ENCODE results near the gene PRM1. TPM values are rescaled to one million over a fixed set of nuclear protein-coding genes. Genes with fewer than 3 reads are reported as not detected.

Gene PRM1
- total RNA-seq, 1 donor from 2014 or later = not detected

GRCh38 chr16:11306997-11307638 lies 26.0 kb upstream of the PRM1 start:
- Mint-ChIP-seq H3K27me3 (ENCODE audit: low read depth) (no peaks in the 10 kb centered on the region), H3K4me1 (peaks cover 24% of the 10 kb centered on the region), H3K36me3 (no peaks in the 10 kb centered on the region), H3K27ac (no peak overlapping the region), H3K4me3 (no peak overlapping the region), H3K9me3 (no peaks in the 10 kb centered on the region)
- DNase-seq (ENCODE audit: low spot score in 2 of 2, unreplicated experiment in 2 of 2) = no peak
- no peak for TF ChIP-seq CTCF (IDR thresholded peaks at IDR 0.05; ENCODE audit: unreplicated experiment)

GRCh38 chr16:11306381-11306780 lies 25.3 kb upstream of the PRM1 start:
- Mint-ChIP-seq H3K36me3 (no peaks in the 10 kb centered on the region), H3K4me1 (peaks cover 29% of the 10 kb centered on the region), H3K4me3 (no peak overlapping the region), H3K9me3 (no peaks in the 10 kb centered on the region), H3K27ac (no peak overlapping the region), H3K27me3 (ENCODE audit: low read depth) (no peaks in the 10 kb centered on the region)
- TF ChIP-seq CTCF (IDR thresholded peaks at IDR 0.05; ENCODE audit: unreplicated experiment) = no peak
- DNase-seq (ENCODE audit: low spot score in 2 of 2, unreplicated experiment in 2 of 2) = no peak

- peak; percentile 46 to 58 for DNase-seq (ENCODE audit: low spot score in 2 of 2, unreplicated experiment in 2 of 2)
- H3K9me3 Mint-ChIP-seq = no peaks in the 10 kb centered on the region
- H3K27me3 Mint-ChIP-seq (ENCODE audit: low read depth) = no peaks in the 10 kb centered on the region
- H3K36me3 Mint-ChIP-seq = no peaks in the 10 kb centered on the region
- H3K4me3 Mint-ChIP-seq = peak overlapping the region; percentile 20
- peak overlapping the region; percentile 93 for H3K27ac Mint-ChIP-seq
- TF ChIP-seq CTCF (IDR thresholded peaks at IDR 0.05; ENCODE audit: unreplicated experiment) = no peak
- peaks cover 30% of the 10 kb centered on the region for H3K4me1 Mint-ChIP-seq
Measured at GRCh38 chr16:11303405-11304138, 22.4 kb upstream of the PRM1 start.

GRCh38 chr16:11302977-11303376 lies 21.8 kb upstream of the PRM1 start:
- no peak for TF ChIP-seq CTCF (IDR thresholded peaks at IDR 0.05; ENCODE audit: unreplicated experiment)
- Mint-ChIP-seq H3K27me3 (ENCODE audit: low read depth) (no peaks in the 10 kb centered on the region), H3K9me3 (no peaks in the 10 kb centered on the region), H3K4me1 (peaks cover 27% of the 10 kb centered on the region), H3K36me3 (no peaks in the 10 kb centered on the region), H3K4me3 (peak overlapping the region; percentile 11), H3K27ac (peak overlapping the region; percentile 93)
- no peak for DNase-seq (ENCODE audit: low spot score in 2 of 2, unreplicated experiment in 2 of 2)

GRCh38 chr16:11301645-11302501 lies 20.7 kb upstream of the PRM1 start:
- Mint-ChIP-seq H3K9me3 (no peaks in the 10 kb centered on the region), H3K27ac (peak overlapping the region; percentile 68), H3K4me3 (no peak overlapping the region), H3K36me3 (no peaks in the 10 kb centered on the region), H3K4me1 (peaks cover 37% of the 10 kb centered on the region), H3K27me3 (ENCODE audit: low read depth) (no peaks in the 10 kb centered on the region)
- no peak for TF ChIP-seq CTCF (IDR thresholded peaks at IDR 0.05; ENCODE audit: unreplicated experiment)
- DNase-seq (ENCODE audit: low spot score in 2 of 2, unreplicated experiment in 2 of 2) = no peak

All from mesothelial cell of epicardium (in vitro differentiated cells).